ENCODE results near the gene KRTAP9-8.

- no peak for TF ChIP-seq CTCF (IDR thresholded peaks at IDR 0.05)
- no peak for TF ChIP-seq EP300 (IDR thresholded peaks at IDR 0.05)
Measured at GRCh38 chr17:41256291-41256685, 18.5 kb downstream of the KRTAP9-8 start.

All from ovary (tissue), 3 donors.